GM12891 (cell line): ENCODE measurements around the gene ADCY5.

ENCODE experiments used
- POLR2A ChIP-seq: IDR thresholded peaks from 2 replicates; pipeline ENCODE4 v1.6.1; 2011; ENCODE audit warnings: low read depth, low read length, control low read depth
- SPI1 ChIP-seq: IDR thresholded peaks from 2 replicates; pipeline ENCODE4 v1.6.1; 2011; ENCODE audit warnings: low read depth, low read length, control low read depth

DNA sequence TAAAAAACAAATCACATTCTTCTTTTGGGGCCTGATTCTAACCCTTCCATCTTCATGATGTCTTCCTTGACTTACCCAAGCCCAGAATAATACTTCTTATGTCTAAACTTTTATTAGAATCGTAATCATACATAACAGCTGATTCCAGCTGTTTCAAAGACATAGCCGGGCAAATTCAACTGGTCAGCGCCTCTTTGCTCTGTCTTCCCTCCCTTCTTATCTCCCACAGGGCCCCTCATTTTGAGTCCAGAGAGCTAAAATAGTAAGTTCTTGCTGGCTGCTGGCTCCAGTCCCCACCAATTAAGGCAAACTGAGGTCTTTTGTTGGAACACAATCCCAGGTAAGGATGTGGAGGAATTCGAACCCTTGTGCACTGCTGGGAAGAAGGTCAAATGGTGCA, 108.6 kb downstream of the ADCY5 start:
- no peak for TF ChIP-seq POLR2A
- TF ChIP-seq SPI1 = no peak
